Testis (tissue), 3 donors: ENCODE data around the gene ZMYM2. TPM values are rescaled to one million over a fixed set of nuclear protein-coding genes. Genes with fewer than 3 reads are reported as not detected.
A peak's percentile ranks its signal among the peaks of the same experiment; 100 is the strongest.

ENCODE experiments used
- DNase-seq: peaks from one replicate; pipeline ENCODE4 v3.0.0-alpha.2; 2019
- H3K27ac ChIP-seq, 2 donors: fragments of 200-600 bp; sonication (generic); one replicate each; pipeline ENCODE4 v1.5.1; 2019
- H3K27me3 ChIP-seq: fragments of 200-600 bp; sonication (generic); one replicate; pipeline ENCODE4 v1.5.1; 2019
- H3K36me3 ChIP-seq: fragments of 200-600 bp; sonication (generic); one replicate; pipeline ENCODE4 v1.5.1; 2017; ENCODE audit warnings: low read depth; ENCODE audit errors: missing control alignments
- H3K4me1 ChIP-seq: fragments of 200-600 bp; sonication (generic); one replicate; pipeline ENCODE4 v1.5.1; 2019
- H3K4me3 ChIP-seq, 2 donors: fragments of 200-600 bp; sonication (generic); one replicate each; pipeline ENCODE4 v1.5.1; 2017 to 2019
- H3K9me3 ChIP-seq: fragments of 200-600 bp; sonication (generic); one replicate; pipeline ENCODE4 v1.5.1; 2017
- CTCF ChIP-seq, 3 experiments: fragments of 450-650 bp in 2 of 3; fragments of 200-600 bp in 1 of 3; sonication (generic) in 1 of 3; IDR thresholded peaks; one replicate each; pipeline ENCODE4 v1.5.1; 2016 to 2019; ENCODE audit warnings: antibody characterized with exemption in 3 of 3, mild to moderate bottlenecking in 2 of 3, moderate library complexity in 1 of 3
- POLR2A ChIP-seq: fragments of 450-650 bp; IDR thresholded peaks from one replicate; pipeline ENCODE4 v1.6.1; 2017; ENCODE audit warnings: antibody characterized with exemption, mild to moderate bottlenecking, moderate library complexity
- WGBS, 2 donors: methylation state at CpG; one replicate each; pipeline ENCODE4 v1.1.5; 2018; 5-methylcytosine and 5-hydroxymethylcytosine counted together
- intact Hi-C: fragments of 100-400 bp; cut with DNase I; formaldehyde crosslinking; loops from one replicate; pipeline ENCODE4 v1.15.1; 2023; ENCODE audit warnings: low total_unique reads
- polyA plus RNA-seq: library from polyadenylated mRNA; stranded (reverse); fragments of 350-450 nt; fragmentation: Illumina TruSeq; extraction: RNeasy Lipid Tissue Mini Kit (QIAGEN cat#74804); gene quantifications from one replicate; pipeline ENCODE4 v1.2.3, GENCODE V29; 2014; ENCODE audit warnings: low read depth, low replicate concordance; ENCODE audit not compliant: insufficient read depth
- total RNA-seq, 2 donors: library from RNA; depleted of rRNA; stranded (reverse); fragments of >200 nt; gene quantifications; one replicate each; pipeline ENCODE4 v1.2.3, GENCODE V29; 2016

The ZMYM2 gene
- total and polyA plus RNA-seq, 3 donors from 2014 or later, result 110 to 177 (median 162) TPM

DNA sequence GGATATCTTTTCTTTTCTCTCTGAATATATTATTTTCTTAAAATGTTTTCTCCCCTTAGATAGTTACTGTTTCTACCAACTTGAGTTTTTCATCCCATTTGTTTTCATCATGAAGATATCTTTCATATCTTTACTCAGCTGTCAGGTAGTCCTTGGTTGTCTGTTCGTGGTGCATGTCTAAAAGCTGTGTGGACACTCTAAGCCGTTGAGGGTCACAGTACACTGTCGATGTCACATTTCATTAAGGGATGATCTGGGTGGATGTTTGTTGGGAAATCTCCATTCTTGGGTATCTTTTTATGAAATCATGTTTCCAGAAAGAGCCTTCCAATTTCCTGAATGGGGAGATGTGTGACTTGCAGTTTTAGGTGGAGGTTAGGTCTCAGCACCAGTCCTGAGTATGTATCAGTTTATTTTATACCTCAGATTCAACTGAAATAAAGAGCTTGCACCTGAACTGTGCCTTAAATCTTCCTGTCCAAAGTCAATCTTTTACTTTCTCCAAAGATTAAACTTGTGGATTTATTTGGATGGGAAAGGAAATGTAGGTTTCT lies 23.2 kb downstream of the ZMYM2 start:
- H3K27me3 ChIP-seq, result no peaks in the 10 kb centered on the region
- no peak for DNase-seq
- intact Hi-C loops, result no loop called here
- H3K4me3 ChIP-seq, result no peak overlapping the region
- no peaks in the 10 kb centered on the region for H3K9me3 ChIP-seq
- peaks cover 6% of the 10 kb centered on the region for H3K4me1 ChIP-seq
- H3K36me3 ChIP-seq, result no peaks in the 10 kb centered on the region
- H3K27ac ChIP-seq, result no peak overlapping the region
- 82 to 89% methylated on average over 3 of the region's 3 CpGs for WGBS, 2 donors
- no peak for TF ChIP-seq CTCF (IDR thresholded peaks at IDR 0.05)
- no peak for TF ChIP-seq POLR2A

DNA sequence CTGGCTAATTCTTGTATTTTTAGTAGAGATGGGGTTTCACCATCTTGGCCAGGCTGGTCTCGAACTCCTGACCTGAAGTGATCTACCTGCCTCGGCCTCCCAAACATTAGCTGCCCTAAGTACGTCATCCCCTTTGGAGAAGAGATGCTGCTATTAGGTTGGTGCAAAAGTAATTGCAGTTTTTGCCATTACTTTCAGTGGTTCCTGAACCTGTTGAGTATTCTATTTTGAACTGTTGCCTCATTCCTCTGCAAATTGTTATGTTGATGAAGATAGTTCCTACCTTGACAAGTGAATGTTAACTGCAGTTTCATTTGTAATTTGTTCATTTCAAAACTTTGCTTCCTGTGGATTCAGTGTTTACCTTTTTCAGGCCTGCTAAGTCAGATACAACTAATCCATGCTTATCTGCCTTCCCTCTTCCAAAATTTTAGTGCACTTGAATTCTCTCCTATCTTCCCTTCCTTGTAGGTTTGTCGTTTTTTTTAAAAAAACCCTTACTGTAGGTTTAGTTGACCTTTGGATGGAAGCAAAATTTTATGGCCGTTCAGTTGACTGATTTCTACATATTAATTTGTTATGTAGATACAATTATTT lies 24.0 kb downstream of the ZMYM2 start:
- no peaks in the 10 kb centered on the region for H3K9me3 ChIP-seq
- WGBS, 2 donors, result 72 to 81% methylated on average over 5 of the region's 5 CpGs
- no peak overlapping the region for H3K27ac ChIP-seq
- peaks cover 6% of the 10 kb centered on the region for H3K4me1 ChIP-seq
- DNase-seq, result no peak
- intact Hi-C loops, result no loop called here
- no peaks in the 10 kb centered on the region for H3K27me3 ChIP-seq
- H3K36me3 ChIP-seq, result no peaks in the 10 kb centered on the region
- TF ChIP-seq POLR2A (no peak), CTCF (IDR thresholded peaks at IDR 0.05) (no peak)
- H3K4me3 ChIP-seq, result no peak overlapping the region

DNA sequence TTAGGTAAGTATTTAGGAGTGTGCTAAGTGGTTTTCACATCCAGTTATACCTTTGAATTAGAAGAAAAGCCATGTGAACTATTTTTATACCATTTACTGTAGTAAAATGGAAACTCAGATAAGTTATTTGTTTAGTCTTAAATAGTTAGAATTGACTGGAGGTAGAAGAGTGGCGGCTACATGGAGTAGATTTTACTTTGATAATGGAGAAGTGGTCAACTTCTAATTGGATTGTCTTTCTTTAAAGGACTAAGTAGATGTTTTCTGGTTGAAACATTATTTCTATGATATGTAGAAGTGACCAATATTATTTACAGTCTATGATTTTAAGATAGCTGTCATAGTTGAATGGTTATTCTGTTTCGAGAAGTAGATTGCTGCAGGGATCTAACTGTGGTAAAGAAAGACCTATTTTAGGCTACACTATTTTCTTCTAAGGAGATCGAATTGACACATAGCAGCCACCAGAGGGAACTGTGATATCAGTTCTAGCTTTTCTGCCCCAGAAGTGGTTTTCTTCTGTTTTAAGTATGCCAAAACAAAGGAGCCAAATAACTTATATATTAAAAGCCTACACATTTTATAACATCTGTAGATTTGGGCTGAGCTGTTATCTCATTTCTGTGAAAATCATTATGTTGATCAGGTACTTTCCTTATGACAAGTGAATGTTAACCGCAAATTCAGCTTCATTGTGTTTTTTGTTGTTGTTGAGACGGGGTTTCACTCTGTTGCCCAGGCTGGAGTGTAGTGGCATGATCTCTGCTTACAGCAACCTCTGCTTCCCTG lies 26.1 kb downstream of the ZMYM2 start:
- no peak overlapping the region for H3K4me3 ChIP-seq

GRCh38 chr13:19985219-19985556 lies 26.7 kb downstream of the ZMYM2 start:
- TF ChIP-seq POLR2A (no peak), CTCF (IDR thresholded peaks at IDR 0.05) (no peak)
- no peak for DNase-seq
- H3K27me3 ChIP-seq, result no peaks in the 10 kb centered on the region
- whole genome bisulfite sequencing, 2 donors, result 34 to 46% methylated on average over 2 of the region's 2 CpGs
- intact Hi-C loops, result no loop called here
- no peaks in the 10 kb centered on the region for H3K9me3 ChIP-seq
- no peak overlapping the region for H3K27ac ChIP-seq
- H3K4me1 ChIP-seq, result peaks cover 13% of the 10 kb centered on the region
- H3K4me3 ChIP-seq, result no peak overlapping the region
- no peaks in the 10 kb centered on the region for H3K36me3 ChIP-seq

More for the DNA sequence above, 26.1 kb downstream of the ZMYM2 start:
- peaks cover 7% of the 10 kb centered on the region for H3K4me1 ChIP-seq
- TF ChIP-seq CTCF (IDR thresholded peaks at IDR 0.05), result peak; percentile 31 to 48 (median 31)
- TF ChIP-seq POLR2A, result no peak
- no peak for DNase-seq
- H3K27me3 ChIP-seq, result no peaks in the 10 kb centered on the region
- no peaks in the 10 kb centered on the region for H3K9me3 ChIP-seq
- H3K36me3 ChIP-seq, result no peaks in the 10 kb centered on the region
- 63 to 72% methylated on average over 5 of the region's 5 CpGs for WGBS, 2 donors
- intact Hi-C loops, result no loop called here
- no peak overlapping the region for H3K27ac ChIP-seq
